Adrenal gland (tissue), 5 donors: ENCODE results near the gene BTBD7.

Source experiments
- CTCF ChIP-seq, 6 experiments: fragments of 450-650 bp in 4 of 6; fragments of 200-600 bp in 2 of 6; sonication (generic) in 1 of 6; IDR thresholded peaks; 1 replicate in 5 of 6; 2 replicates in 1 of 6; pipeline versions ENCODE4 v1.5.1 to v1.8.0; 2016 to 2021; ENCODE audit warnings: antibody characterized with exemption in 6 of 6, mild to moderate bottlenecking in 2 of 6, moderate library complexity in 1 of 6
- POLR2A ChIP-seq, 2 donors: fragments of 450-650 bp; IDR thresholded peaks; one replicate each; pipeline ENCODE4 v1.6.1; 2017; ENCODE audit warnings: antibody characterized with exemption in 2 of 2, mild to moderate bottlenecking in 2 of 2, moderate library complexity in 1 of 2
- donor health status: DM: no; HTN: no; CAD: no.

- TF ChIP-seq CTCF (IDR thresholded peaks at IDR 0.05) (no peak), POLR2A (IDR thresholded peaks at IDR 0.05) (no peak)
Measured at GRCh38 chr14:93343797-93344196, 11.0 kb upstream of the BTBD7 start.
